Mesenchymal stem cell (in vitro differentiated cells and primary cell): ENCODE results near the gene COL27A1.

Experiments
- DNase-seq: peaks from one replicate; pipeline ENCODE4 v3.0.0-alpha.2; 2013
- H2AFZ ChIP-seq: one replicate; pipeline ENCODE4 v1.6.1; 2013; ENCODE audit warnings: low read depth, mild to moderate bottlenecking, control low read depth, inconsistent platforms, low read length, moderate library complexity
- H2AK5ac ChIP-seq: 2 replicates; pipeline ENCODE4 v1.6.1; 2013; ENCODE audit warnings: low read length, moderate library complexity, mild to moderate bottlenecking, inconsistent platforms; ENCODE audit not compliant: severe bottlenecking
- H2BK120ac ChIP-seq: one replicate; pipeline ENCODE4 v1.6.1; 2013; ENCODE audit warnings: low read depth, mild to moderate bottlenecking, inconsistent platforms, low read length, moderate library complexity
- H2BK12ac ChIP-seq, 2 experiments: one replicate each; pipeline ENCODE4 v1.6.1; 2013; ENCODE audit warnings: inconsistent platforms in 2 of 2, low read length in 2 of 2, mild to moderate bottlenecking in 2 of 2, moderate library complexity in 2 of 2, control low read depth in 1 of 2
- H2BK15ac ChIP-seq: one replicate; pipeline ENCODE4 v1.6.1; 2013; ENCODE audit warnings: mild to moderate bottlenecking, low read depth, inconsistent platforms; ENCODE audit not compliant: poor library complexity, severe bottlenecking
- H2BK5ac ChIP-seq: 2 replicates; pipeline ENCODE4 v1.6.1; 2013; ENCODE audit warnings: low read depth, mild to moderate bottlenecking, low read length, control low read depth, inconsistent platforms; ENCODE audit not compliant: poor library complexity, severe bottlenecking
- H3K14ac ChIP-seq, 2 experiments: one replicate each; pipeline ENCODE4 v1.6.1; 2013; ENCODE audit warnings: inconsistent platforms in 2 of 2, low read length in 2 of 2, control low read depth in 1 of 2, mild to moderate bottlenecking in 1 of 2, moderate library complexity in 1 of 2
- H3K18ac ChIP-seq, 2 experiments: one replicate each; pipeline ENCODE4 v1.6.1; 2013; ENCODE audit warnings: inconsistent platforms in 2 of 2, low read length in 2 of 2, control low read depth in 1 of 2, low read depth in 1 of 2, mild to moderate bottlenecking in 1 of 2
- H3K23ac ChIP-seq, 2 experiments: one replicate each; pipeline ENCODE4 v1.6.1; 2013; ENCODE audit warnings: inconsistent platforms in 2 of 2, low read length in 2 of 2, mild to moderate bottlenecking in 2 of 2, moderate library complexity in 2 of 2, control low read depth in 1 of 2
- H3K27ac ChIP-seq: 2 replicates; pipeline ENCODE4 v1.5.1; 2013; ENCODE audit warnings: mild to moderate bottlenecking, moderate library complexity, low read length, control low read depth, inconsistent platforms; ENCODE audit not compliant: poor library complexity, severe bottlenecking
- H3K27me3 ChIP-seq, 2 experiments: 2 replicates each; pipeline versions ENCODE4 v1.6.1 to v1.7.0; 2013; ENCODE audit warnings: low read length in 2 of 2, mild to moderate bottlenecking in 2 of 2, moderate library complexity in 2 of 2, control low read depth in 1 of 2, inconsistent platforms in 1 of 2; ENCODE audit not compliant: control insufficient read depth in 1 of 2, insufficient read depth in 1 of 2
- H3K36me3 ChIP-seq, 2 experiments: 2 replicates each; pipeline versions ENCODE4 v1.6.1 to v1.7.0; 2013; ENCODE audit warnings: low read length in 2 of 2, control low read depth in 1 of 2, inconsistent platforms in 1 of 2, low read depth in 1 of 2, mild to moderate bottlenecking in 1 of 2; ENCODE audit not compliant: insufficient read depth in 2 of 2, control insufficient read depth in 1 of 2
- H3K4ac ChIP-seq, 2 experiments: one replicate each; pipeline ENCODE4 v1.6.1; 2013; ENCODE audit warnings: inconsistent platforms in 2 of 2, low read length in 2 of 2, mild to moderate bottlenecking in 2 of 2, moderate library complexity in 2 of 2, control low read depth in 1 of 2, low read depth in 1 of 2
- H3K4me1 ChIP-seq: 2 replicates; pipeline ENCODE4 v1.6.1; 2013; ENCODE audit warnings: low read depth, low read length, control low read depth; ENCODE audit not compliant: control insufficient read depth, insufficient read depth
- H3K4me2 ChIP-seq: 2 replicates; pipeline ENCODE4 v1.6.1; 2013; ENCODE audit warnings: low read length, mild to moderate bottlenecking, inconsistent platforms; ENCODE audit not compliant: poor library complexity, severe bottlenecking
- H3K4me3 ChIP-seq, 2 experiments: 2 replicates each; pipeline versions ENCODE4 v1.5.1 to v1.7.0; 2013; ENCODE audit warnings: low read length in 2 of 2, mild to moderate bottlenecking in 2 of 2, control low read depth in 1 of 2, low read depth in 1 of 2; ENCODE audit not compliant: insufficient read depth in 1 of 2
- H3K79me1 ChIP-seq: replicated peaks from 2 replicates; pipeline ENCODE4 v1.6.1; 2013; ENCODE audit warnings: mild to moderate bottlenecking, control low read depth, low read length, inconsistent platforms; ENCODE audit not compliant: poor library complexity, severe bottlenecking
- H3K9ac ChIP-seq: 2 replicates; pipeline ENCODE4 v1.7.0; 2013; ENCODE audit warnings: mild to moderate bottlenecking, low read length, moderate library complexity
- H3K9me3 ChIP-seq: 2 replicates; pipeline ENCODE4 v1.7.0; 2013; ENCODE audit warnings: mild to moderate bottlenecking, low read length; ENCODE audit not compliant: control insufficient read depth
- H4K8ac ChIP-seq: one replicate; pipeline ENCODE4 v1.6.1; 2013; ENCODE audit warnings: inconsistent platforms, mild to moderate bottlenecking, low read length, moderate library complexity
- H4K91ac ChIP-seq: one replicate; pipeline ENCODE4 v1.6.1; 2013; ENCODE audit warnings: mild to moderate bottlenecking, low read length, inconsistent platforms
- WGBS: methylation state at CpG from one replicate; pipeline ENCODE4 v1.1.7; 2013; ENCODE audit warnings: mixed read lengths; 5-methylcytosine and 5-hydroxymethylcytosine counted together

The COL27A1 gene

GRCh38 chr9:114109124-114109523 is 46.2 kb upstream of the COL27A1 start:
- Histone ChIP-seq H3K4me3 (no peak overlapping the region), H3K18ac (no peak overlapping the region), H3K4me2 (no peak overlapping the region), H3K9me3 (no peaks in the 10 kb centered on the region), H3K9ac (no peak overlapping the region), H3K4me1 (peaks cover 21% of the 10 kb centered on the region), H2AFZ (no peak overlapping the region), H3K14ac (no peak overlapping the region), H3K23ac (peak overlapping the region in 1 of 2 experiments; percentile 24), H2BK12ac (no peak overlapping the region), H2BK5ac (no peak overlapping the region), H3K4ac (no peak overlapping the region), H2AK5ac (peak overlapping the region; percentile 42), H3K79me1 (no peaks in the 10 kb centered on the region), H3K27ac (no peak overlapping the region), H2BK15ac (no peak overlapping the region), H4K91ac (no peak overlapping the region), H3K27me3 (peaks cover 0 to 9% of the 10 kb centered on the region in 2 experiments), H2BK120ac (no peak overlapping the region), H3K36me3 (no peaks in the 10 kb centered on the region), H4K8ac (no peak overlapping the region)
- WGBS, result 100% methylated on average over 3 of the region's 6 CpGs
- no peak for DNase-seq

GRCh38 chr9:114110180-114110579 is 45.2 kb upstream of the COL27A1 start:
- Histone ChIP-seq H2AFZ (no peak overlapping the region), H3K27ac (peak overlapping the region; percentile 4), H3K79me1 (no peaks in the 10 kb centered on the region), H2BK120ac (no peak overlapping the region), H3K9me3 (no peaks in the 10 kb centered on the region), H3K4me1 (peaks cover 21% of the 10 kb centered on the region), H2AK5ac (peak overlapping the region; percentile 21), H4K8ac (no peak overlapping the region), H3K14ac (no peak overlapping the region), H3K4ac (no peak overlapping the region), H2BK5ac (no peak overlapping the region), H3K4me3 (no peak overlapping the region), H3K18ac (no peak overlapping the region), H4K91ac (no peak overlapping the region), H3K27me3 (peaks cover 0 to 10% of the 10 kb centered on the region in 2 experiments), H3K36me3 (no peaks in the 10 kb centered on the region), H2BK12ac (no peak overlapping the region), H3K23ac (no peak overlapping the region), H2BK15ac (no peak overlapping the region), H3K9ac (no peak overlapping the region), H3K4me2 (no peak overlapping the region)
- DNase-seq, result peak; percentile 65
- no CpG with 5 or more reads among the region's 2 CpGs for WGBS

GRCh38 chr9:114112325-114112724 is 43.0 kb upstream of the COL27A1 start:
- no peak overlapping the region for H3K4me3 ChIP-seq
- H3K27me3 ChIP-seq, result peaks cover 9 to 31% of the 10 kb centered on the region in 2 experiments
- no peak overlapping the region for H3K18ac ChIP-seq
- WGBS, result 80% methylated on average over 1 of the region's 1 CpG
- no peaks in the 10 kb centered on the region for H3K9me3 ChIP-seq
- H4K91ac ChIP-seq, result no peak overlapping the region
- DNase-seq, result no peak
- peak overlapping the region; percentile 46 for H2AK5ac ChIP-seq
- H3K4me2 ChIP-seq, result no peak overlapping the region
- no peak overlapping the region for H2BK120ac ChIP-seq
- no peaks in the 10 kb centered on the region for H3K79me1 ChIP-seq
- no peak overlapping the region for H2AFZ ChIP-seq
- no peak overlapping the region for H3K14ac ChIP-seq
- H3K4me1 ChIP-seq, result peaks cover 21% of the 10 kb centered on the region
- H3K23ac ChIP-seq, result no peak overlapping the region
- no peak overlapping the region for H2BK15ac ChIP-seq
- H3K27ac ChIP-seq, result no peak overlapping the region
- no peak overlapping the region for H2BK5ac ChIP-seq
- peaks cover 0 to 3% of the 10 kb centered on the region in 2 experiments for H3K36me3 ChIP-seq
- no peak overlapping the region for H3K4ac ChIP-seq
- H2BK12ac ChIP-seq, result no peak overlapping the region
- H4K8ac ChIP-seq, result no peak overlapping the region
- H3K9ac ChIP-seq, result peak overlapping the region; percentile 14

- peaks cover 9 to 38% of the 10 kb centered on the region in 2 experiments for H3K27me3 ChIP-seq
- H2AFZ ChIP-seq, result no peak overlapping the region
- H3K14ac ChIP-seq, result no peak overlapping the region
- peak overlapping the region; percentile 14 for H3K9ac ChIP-seq
- peak overlapping the region; percentile 50 for H2AK5ac ChIP-seq
- no peak overlapping the region for H3K23ac ChIP-seq
- H3K4me2 ChIP-seq, result no peak overlapping the region
- no peaks in the 10 kb centered on the region for H3K9me3 ChIP-seq
- no peak overlapping the region for H4K91ac ChIP-seq
- no peak overlapping the region for H2BK15ac ChIP-seq
- H3K18ac ChIP-seq, result no peak overlapping the region
- no peak overlapping the region for H3K4ac ChIP-seq
- H2BK5ac ChIP-seq, result no peak overlapping the region
- H2BK120ac ChIP-seq, result no peak overlapping the region
- no peak overlapping the region for H4K8ac ChIP-seq
- no peak overlapping the region for H2BK12ac ChIP-seq
- 51% methylated on average over 10 of the region's 10 CpGs for WGBS
- no peak overlapping the region for H3K4me3 ChIP-seq
- peaks cover 0 to 4% of the 10 kb centered on the region in 2 experiments for H3K36me3 ChIP-seq
- no peak overlapping the region for H3K27ac ChIP-seq
- DNase-seq, result peak; percentile 45
- H3K79me1 ChIP-seq, result no peaks in the 10 kb centered on the region
- peaks cover 20% of the 10 kb centered on the region for H3K4me1 ChIP-seq
Measured at GRCh38 chr9:114112778-114113584, 42.4 kb upstream of the COL27A1 start.
